Measurements from ENCODE around the gene FRMD4B. TPM values are rescaled to one million over a fixed set of nuclear protein-coding genes. Genes with fewer than 3 reads are reported as not detected.

The FRMD4B gene
- total and polyA plus RNA-seq, 2 donors (not counting 3 experiments of a cell fraction or from before 2014, with no cell fraction given): 66.4 to 89.7 TPM

DNA sequence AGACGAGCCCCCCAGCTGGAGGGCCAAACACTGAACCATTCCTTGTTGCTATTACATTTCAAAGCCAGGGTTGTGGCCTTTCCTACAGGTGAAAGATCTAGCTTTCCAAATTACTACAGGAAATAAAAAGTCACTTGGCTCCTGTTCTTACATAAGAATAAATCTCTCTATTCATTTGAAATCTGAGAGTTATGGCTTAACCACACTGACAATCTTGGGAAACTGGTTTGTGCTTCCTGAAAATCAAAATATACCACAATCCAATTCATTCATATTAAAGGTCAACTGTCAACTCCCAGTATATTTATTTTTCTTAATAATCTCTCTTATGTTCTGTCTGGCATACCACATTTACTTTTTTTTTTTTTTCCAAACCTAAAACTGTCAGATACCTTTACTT is 159.8 kb downstream of the FRMD4B start:
- Histone ChIP-seq H3K4me1 (ENCODE audit: control insufficient read depth, extremely low read depth, insufficient read depth, low read length) (no peaks in the 10 kb centered on the region), H3K79me2 (ENCODE audit: control insufficient read depth, insufficient read depth, low read length) (peaks cover 3% of the 10 kb centered on the region), H3K36me3 (ENCODE audit: control insufficient read depth in 2 of 2, extremely low read depth in 1 of 2, insufficient read depth in 2 of 2, low read length in 2 of 2) (peaks cover 4 to 7% of the 10 kb centered on the region in 2 experiments), H3K27me3 (ENCODE audit: control insufficient read depth in 2 of 2, insufficient read depth in 2 of 2, low read length in 2 of 2) (no peaks in the 10 kb centered on the region), H3K9me3 (replicated peaks; ENCODE audit: control insufficient read depth, insufficient read depth, low read length) (no peaks in the 10 kb centered on the region), H3K9me1 (replicated peaks; ENCODE audit: control insufficient read depth, extremely low read depth, insufficient read depth, low read length) (peaks cover 2% of the 10 kb centered on the region), H3K4me2 (ENCODE audit: insufficient read depth, low read length) (no peak overlapping the region), H3K9ac (replicated peaks; ENCODE audit: extremely low read depth, insufficient read depth, low read length) (no peak overlapping the region), H3K4me3 (replicated peaks in 1 of 3; ENCODE audit: insufficient read depth in 1 of 3, low read depth in 1 of 3, low read length in 3 of 3) (no peak overlapping the region), H2AFZ (ENCODE audit: low read depth, low read length) (no peak overlapping the region), H3K27ac (ENCODE audit: insufficient read depth, low read depth, low read length) (no peak overlapping the region), H4K20me1 (replicated peaks; ENCODE audit: control insufficient read depth, extremely low read depth, insufficient read depth, low read length) (no peaks in the 10 kb centered on the region)
- DNase-seq (ENCODE audit: low read depth, low spot score) (no peak), FAIRE-seq (no peak)
- dilution Hi-C loops (cut with MboI; ENCODE audit: extremely low pct_ligation_motif_present, low sequenced_read_pairs): no loop called here
- no TSS peak for BruUV-seq (replicated peaks)
- CTCF ChIA-PET: interaction anchor here (0.9 kb wide), 1 partner anchor 80 kb away, joined by 3 read pairs; no protein-coding TSS in a partner anchor
- TF ChIP-seq, protein P1, sequence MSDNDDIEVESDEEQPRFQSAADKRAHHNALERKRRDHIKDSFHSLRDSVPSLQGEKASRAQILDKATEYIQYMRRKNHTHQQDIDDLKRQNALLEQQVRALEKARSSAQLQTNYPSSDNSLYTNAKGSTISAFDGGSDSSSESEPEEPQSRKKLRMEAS (IDR thresholded peaks at IDR 0.05; ENCODE audit: insufficient read depth, insufficient read length): no peak
- TF ChIP-seq POLR2A (IDR thresholded peaks at IDR 0.05; ENCODE audit: low read depth, low read length): no peak
- TF ChIP-seq EZH2 (IDR thresholded peaks at IDR 0.05; ENCODE audit: borderline replicate concordance, low read depth, low read length, severe bottlenecking): no peak
- TF ChIP-seq MYC (IDR thresholded peaks at IDR 0.05; ENCODE audit: low read depth, low read length): no peak
- TF ChIP-seq, protein P2, sequence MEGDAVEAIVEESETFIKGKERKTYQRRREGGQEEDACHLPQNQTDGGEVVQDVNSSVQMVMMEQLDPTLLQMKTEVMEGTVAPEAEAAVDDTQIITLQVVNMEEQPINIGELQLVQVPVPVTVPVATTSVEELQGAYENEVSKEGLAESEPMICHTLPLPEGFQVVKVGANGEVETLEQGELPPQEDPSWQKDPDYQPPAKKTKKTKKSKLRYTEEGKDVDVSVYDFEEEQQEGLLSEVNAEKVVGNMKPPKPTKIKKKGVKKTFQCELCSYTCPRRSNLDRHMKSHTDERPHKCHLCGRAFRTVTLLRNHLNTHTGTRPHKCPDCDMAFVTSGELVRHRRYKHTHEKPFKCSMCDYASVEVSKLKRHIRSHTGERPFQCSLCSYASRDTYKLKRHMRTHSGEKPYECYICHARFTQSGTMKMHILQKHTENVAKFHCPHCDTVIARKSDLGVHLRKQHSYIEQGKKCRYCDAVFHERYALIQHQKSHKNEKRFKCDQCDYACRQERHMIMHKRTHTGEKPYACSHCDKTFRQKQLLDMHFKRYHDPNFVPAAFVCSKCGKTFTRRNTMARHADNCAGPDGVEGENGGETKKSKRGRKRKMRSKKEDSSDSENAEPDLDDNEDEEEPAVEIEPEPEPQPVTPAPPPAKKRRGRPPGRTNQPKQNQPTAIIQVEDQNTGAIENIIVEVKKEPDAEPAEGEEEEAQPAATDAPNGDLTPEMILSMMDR (IDR thresholded peaks at IDR 0.05; ENCODE audit: extremely low read depth in 1 of 2, insufficient read depth in 1 of 2, low read depth in 1 of 2, low read length in 2 of 2): no peak
- no peak for TF ChIP-seq JUN (IDR thresholded peaks at IDR 0.05; ENCODE audit: borderline replicate concordance, insufficient read depth, insufficient read length, low read depth)
- TF ChIP-seq GATA2 (IDR thresholded peaks at IDR 0.05; ENCODE audit: insufficient read depth, insufficient read length, low read depth, low read length): no peak
- no peak for TF ChIP-seq FOS (IDR thresholded peaks at IDR 0.05; ENCODE audit: borderline replicate concordance, insufficient read depth, low read length)
- TF ChIP-seq POLR2AphosphoS5 (IDR thresholded peaks at IDR 0.05; ENCODE audit: insufficient read depth, low read depth, low read length): no peak
- POLR2A ChIA-PET: no interaction called here
- intact Hi-C loops (cut with micrococcal nuclease): no loop called here

Data from endothelial cell of umbilical vein (primary cell).